ENCODE data around the gene PGAP1.

DNA sequence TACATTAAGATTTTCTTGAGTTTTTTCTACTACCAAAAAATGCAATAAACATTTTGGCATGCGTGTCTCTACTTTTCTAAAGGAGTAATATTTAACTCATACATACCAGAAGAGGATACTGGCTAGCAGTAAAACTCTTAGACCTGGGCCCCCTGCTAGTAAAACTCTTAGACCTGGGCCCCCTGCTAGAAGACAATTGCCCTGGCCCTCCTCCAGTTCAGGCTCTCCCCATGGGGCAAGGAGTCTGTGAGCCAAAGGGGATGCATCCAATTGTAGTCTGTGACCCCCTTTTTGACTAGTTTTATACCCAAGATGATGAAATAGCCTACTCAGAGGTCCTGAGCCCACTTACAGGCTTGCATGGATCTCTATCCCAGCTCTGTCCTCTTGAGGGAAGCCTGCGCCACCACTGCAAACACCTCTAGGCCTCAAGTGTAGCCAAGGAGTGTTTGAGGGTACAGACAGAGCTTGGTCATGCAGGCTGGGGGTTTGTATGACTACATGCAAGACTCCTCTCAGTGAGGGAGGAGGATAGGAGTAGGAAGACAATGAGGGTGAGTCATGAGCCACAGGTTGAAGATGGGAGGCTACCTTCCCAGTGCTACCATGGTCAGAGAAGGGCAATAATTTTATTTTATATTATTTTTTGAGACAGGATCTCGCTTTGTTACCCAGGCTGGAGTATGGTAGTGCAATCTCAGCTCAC, 45.2 kb upstream of the PGAP1 start:
- TF ChIP-seq TAF1 (IDR thresholded peaks at IDR 0.05; ENCODE audit: borderline replicate concordance, low read depth, low read length) = no peak
- TF ChIP-seq POLR2A (IDR thresholded peaks at IDR 0.05; ENCODE audit: low read depth, low read length) = no peak
